ENCODE data around the gene LHX2.

GRCh38 chr9:123973590-123974223 lies 37.9 kb upstream of the LHX2 start:
- TF ChIP-seq CTCF (conservative IDR thresholded peaks at IDR 0.05; ENCODE audit: low read depth in 2 of 2) (no peak), EZH2 (IDR thresholded peaks at IDR 0.05; ENCODE audit: low read depth, unreplicated experiment) (no peak), EZH2phosphoT487 (IDR thresholded peaks at IDR 0.05; ENCODE audit: unreplicated experiment) (no peak), ZNF114 (CRISPR knock-in tag; IDR thresholded peaks at IDR 0.05) (no peak), REST (IDR thresholded peaks at IDR 0.05; ENCODE audit: unreplicated experiment) (no peak)

Data from GM23338 (cell line).